H9 (cell line): ENCODE results near the gene VDR. TPM values are rescaled to one million over a fixed set of nuclear protein-coding genes. Genes with fewer than 3 reads are reported as not detected.
A peak's percentile ranks its signal among the peaks of the same experiment; 100 is the strongest.

Experiments
- DNase-seq: peaks from one replicate; pipeline ENCODE4 v3.0.0-alpha.2; 2017
- H2AFZ ChIP-seq: one replicate; pipeline ENCODE4 v1.6.1; 2013; ENCODE audit warnings: mild to moderate bottlenecking, low read length, control low read depth, moderate library complexity
- H2AK5ac ChIP-seq: 2 replicates; pipeline ENCODE4 v1.6.1; 2013; ENCODE audit warnings: low read length, control low read depth, mixed read lengths; ENCODE audit not compliant: insufficient read length
- H2BK120ac ChIP-seq: one replicate; pipeline ENCODE4 v1.6.1; 2013; ENCODE audit warnings: low read depth, mild to moderate bottlenecking, low read length, control low read depth, inconsistent platforms; ENCODE audit not compliant: poor library complexity, severe bottlenecking
- H2BK12ac ChIP-seq: 2 replicates; pipeline ENCODE4 v1.6.1; 2013; ENCODE audit warnings: low read length, control low read depth, mixed read lengths, low read depth; ENCODE audit not compliant: insufficient read length
- H2BK15ac ChIP-seq: 2 replicates; pipeline ENCODE4 v1.6.1; 2013; ENCODE audit warnings: low read depth, low read length, control low read depth
- H2BK20ac ChIP-seq: one replicate; pipeline ENCODE4 v1.6.1; 2013; ENCODE audit warnings: low read depth, mild to moderate bottlenecking, low read length, control low read depth, inconsistent platforms; ENCODE audit not compliant: poor library complexity, severe bottlenecking
- H2BK5ac ChIP-seq: 2 replicates; pipeline ENCODE4 v1.6.1; 2013; ENCODE audit warnings: low read length, control low read depth, mixed read lengths; ENCODE audit not compliant: insufficient read length
- H3K14ac ChIP-seq: 2 replicates; pipeline ENCODE4 v1.6.1; 2013; ENCODE audit warnings: low read length, control low read depth; ENCODE audit not compliant: insufficient read depth
- H3K18ac ChIP-seq: 2 replicates; pipeline ENCODE4 v1.6.1; 2013; ENCODE audit warnings: low read depth, mild to moderate bottlenecking, mixed read lengths, low read length, control low read depth; ENCODE audit not compliant: insufficient read length
- H3K23ac ChIP-seq: 2 replicates; pipeline ENCODE4 v1.6.1; 2013; ENCODE audit warnings: low read length, control low read depth, mixed read lengths, low read depth; ENCODE audit not compliant: insufficient read length
- H3K23me2 ChIP-seq: 2 replicates; pipeline ENCODE4 v1.6.1; 2013; ENCODE audit warnings: low read depth, mild to moderate bottlenecking, mixed read lengths, low read length, control low read depth; ENCODE audit not compliant: insufficient read length, poor library complexity, severe bottlenecking
- H3K27ac ChIP-seq: 2 replicates; pipeline ENCODE4 v1.5.1; 2013; ENCODE audit warnings: low read length, control low read depth, mixed read lengths, low read depth; ENCODE audit not compliant: insufficient read length
- H3K27me3 ChIP-seq: 2 replicates; pipeline ENCODE4 v1.6.1; 2013; ENCODE audit warnings: low read length, control low read depth, inconsistent platforms; ENCODE audit not compliant: insufficient read depth
- H3K4ac ChIP-seq: 2 replicates; pipeline ENCODE4 v1.6.1; 2013; ENCODE audit warnings: low read depth, mild to moderate bottlenecking, control low read depth, inconsistent platforms, low read length, moderate library complexity
- H3K4me1 ChIP-seq: 2 replicates; pipeline ENCODE4 v1.6.1; 2013; ENCODE audit warnings: low read length, control low read depth, inconsistent platforms; ENCODE audit not compliant: insufficient read depth
- H3K4me2 ChIP-seq: 2 replicates; pipeline ENCODE4 v1.6.1; 2013; ENCODE audit warnings: low read length, control low read depth, mixed read lengths; ENCODE audit not compliant: insufficient read length, insufficient read depth
- H3K56ac ChIP-seq: 2 replicates; pipeline ENCODE4 v1.6.1; 2013; ENCODE audit warnings: low read depth, mild to moderate bottlenecking, mixed read lengths, low read length, control low read depth; ENCODE audit not compliant: insufficient read length
- H3K79me1 ChIP-seq: 2 replicates; pipeline ENCODE4 v1.6.1; 2013; ENCODE audit warnings: low read depth, mild to moderate bottlenecking, moderate library complexity, low read length, control low read depth, inconsistent platforms; ENCODE audit not compliant: insufficient read depth, poor library complexity, severe bottlenecking
- H3K79me2 ChIP-seq: 2 replicates; pipeline ENCODE4 v1.6.1; 2013; ENCODE audit warnings: low read length, control low read depth, inconsistent platforms; ENCODE audit not compliant: insufficient read depth
- H3K9ac ChIP-seq: 2 replicates; pipeline ENCODE4 v1.6.1; 2013; ENCODE audit warnings: low read length, control low read depth, mixed read lengths; ENCODE audit not compliant: insufficient read length; ENCODE audit errors: extremely low read depth
- H3K9me3 ChIP-seq: one replicate; pipeline ENCODE4 v1.6.1; 2013; ENCODE audit warnings: low read depth, low read length, inconsistent platforms; ENCODE audit not compliant: control insufficient read depth
- H3T11ph ChIP-seq: one replicate; pipeline ENCODE4 v1.6.1; 2013; ENCODE audit warnings: mild to moderate bottlenecking, low read length, control low read depth, inconsistent platforms
- H4K20me1 ChIP-seq: one replicate; pipeline ENCODE4 v1.6.1; 2013; ENCODE audit not compliant: control insufficient read depth, insufficient read length, insufficient read depth
- H4K5ac ChIP-seq: 2 replicates; pipeline ENCODE4 v1.6.1; 2013; ENCODE audit warnings: low read depth, mild to moderate bottlenecking, mixed read lengths, low read length, control low read depth; ENCODE audit not compliant: insufficient read length
- H4K8ac ChIP-seq: replicated peaks from 2 replicates; pipeline ENCODE4 v1.6.1; 2013; ENCODE audit warnings: low read length, control low read depth, mixed read lengths, low read depth; ENCODE audit not compliant: insufficient read length
- H4K91ac ChIP-seq: 2 replicates; pipeline ENCODE4 v1.6.1; 2013; ENCODE audit warnings: low read depth, mild to moderate bottlenecking, moderate library complexity, mixed read lengths, low read length, control low read depth; ENCODE audit not compliant: insufficient read length
- H3K27ac Mint-ChIP-seq, 3 experiments: 2 replicates in 2 of 3; 3 replicates in 1 of 3; pipeline ENCODE4 v1.8.0; 2020 to 2021; ENCODE audit warnings: mixed read lengths in 3 of 3, mild to moderate bottlenecking in 1 of 3, moderate library complexity in 1 of 3
- H3K27me3 Mint-ChIP-seq: 2 replicates; pipeline ENCODE4 v1.8.0; 2021; ENCODE audit warnings: low read depth, mild to moderate bottlenecking, moderate library complexity, mixed read lengths
- H3K36me3 Mint-ChIP-seq, 3 experiments: 2 replicates in 2 of 3; 3 replicates in 1 of 3; pipeline ENCODE4 v1.8.0; 2020 to 2021; ENCODE audit warnings: low read depth in 3 of 3, mixed read lengths in 3 of 3; ENCODE audit not compliant: insufficient read depth in 1 of 3
- H3K4me1 Mint-ChIP-seq, 2 experiments: 2 replicates each; pipeline ENCODE4 v1.8.0; 2020; ENCODE audit warnings: mixed read lengths in 2 of 2
- H3K4me3 Mint-ChIP-seq, 2 experiments: 2 replicates in 1 of 2; 3 replicates in 1 of 2; pipeline ENCODE4 v1.8.0; 2020 to 2021; ENCODE audit warnings: mild to moderate bottlenecking in 2 of 2, mixed read lengths in 2 of 2, moderate library complexity in 1 of 2
- H3K9me3 Mint-ChIP-seq, 2 experiments: 2 replicates in 1 of 2; 3 replicates in 1 of 2; pipeline ENCODE4 v1.8.0; 2020; ENCODE audit warnings: mild to moderate bottlenecking in 2 of 2, mixed read lengths in 2 of 2, moderate library complexity in 1 of 2
- WGBS: extraction: QIAGEN DNeasy Blood & Tissue Kit; methylation state at CpG from one replicate; pipeline ENCODE4 v1.1.7; 2013; ENCODE audit warnings: missing lambda C conversion rate, low lambda C conversion rate, mixed read lengths; ENCODE audit not compliant: insufficient read length; ENCODE audit errors: extremely low coverage; 5-methylcytosine and 5-hydroxymethylcytosine counted together
- total RNA-seq: library from RNA; stranded (reverse); gene quantifications from 2 replicates; pipeline ENCODE4 v1.2.1, GENCODE V29; 2021
- TF ChIP-seq, protein P1 (sequence below): fragments of 200-600 bp; sonication (generic); conservative IDR thresholded peaks from 3 replicates; pipeline ENCODE4 v1.8.0; 2021; ENCODE audit warnings: antibody characterized with exemption, mild to moderate bottlenecking

Gene VDR
- total RNA-seq, 1 experiment from 2014 or later = 0.61 TPM

DNA sequence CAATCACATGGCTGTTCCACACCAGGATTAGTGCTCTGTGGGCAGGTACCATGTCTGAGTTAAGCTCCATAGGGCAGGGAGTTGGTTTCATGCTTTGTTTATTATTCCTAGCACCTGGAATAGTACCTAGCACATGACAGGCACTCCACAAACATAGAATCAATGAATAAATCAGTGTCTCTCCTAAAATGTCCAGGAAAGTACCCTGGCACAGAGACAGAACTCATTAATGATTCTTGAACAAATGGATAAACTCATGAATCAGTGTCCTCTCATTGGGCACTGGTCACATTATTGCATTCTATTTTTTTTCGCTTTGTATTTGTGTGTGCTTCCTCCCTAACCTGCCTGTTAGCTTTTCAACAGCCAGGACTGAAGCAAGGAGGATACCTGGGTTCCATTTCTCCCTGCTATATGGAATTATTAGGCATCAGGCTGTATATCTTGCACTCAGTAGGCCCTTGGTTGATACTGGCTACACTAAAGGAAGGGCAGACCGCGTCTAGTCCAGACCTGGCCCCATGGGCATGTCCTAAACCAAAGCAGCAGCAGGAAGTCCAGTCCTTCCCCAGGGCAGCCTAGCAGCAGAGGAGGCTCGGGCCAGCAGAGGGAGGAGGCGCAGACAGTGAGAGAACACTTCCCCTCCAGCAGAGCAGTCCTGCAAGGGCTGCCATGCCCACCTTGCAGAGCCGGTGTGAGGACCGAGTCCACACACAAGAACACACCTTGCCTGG lies 103.5 kb downstream of the VDR start:
- Histone ChIP-seq H3K18ac (no peak overlapping the region), H3K23me2 (no peaks in the 10 kb centered on the region), H2AK5ac (no peak overlapping the region), H3K4me2 (no peak overlapping the region), H2BK15ac (no peak overlapping the region), H3T11ph (no peak overlapping the region), H4K20me1 (peaks cover 2% of the 10 kb centered on the region), H3K27me3 (no peaks in the 10 kb centered on the region), H2AFZ (no peak overlapping the region), H4K5ac (no peak overlapping the region), H3K9ac (no peak overlapping the region), H4K91ac (no peak overlapping the region), H2BK12ac (no peak overlapping the region), H2BK5ac (no peak overlapping the region), H3K79me2 (peaks cover 1% of the 10 kb centered on the region; the same call in 1 of the 2 replicates), H2BK20ac (no peak overlapping the region), H3K14ac (no peak overlapping the region), H3K27ac (no peak overlapping the region), H3K4me1 (no peaks in the 10 kb centered on the region; the same call in 1 of the 2 replicates), H3K23ac (no peak overlapping the region), H2BK120ac (no peak overlapping the region), H3K9me3 (no peaks in the 10 kb centered on the region), H3K56ac (no peak overlapping the region), H4K8ac (no peak overlapping the region), H3K4ac (no peak overlapping the region), H3K79me1 (no peaks in the 10 kb centered on the region)
- Mint-ChIP-seq H3K4me3 (no peak overlapping the region), H3K4me1 (peaks cover 30 to 50% of the 10 kb centered on the region in 2 experiments), H3K27ac (peak overlapping the region in 2 of 3 experiments; percentile 43 to 68; a peak in 2 of 7 replicates), H3K27me3 (no peaks in the 10 kb centered on the region), H3K9me3 (no peaks in the 10 kb centered on the region; a peak in 1 of 5 replicates), H3K36me3 (peaks cover 6 to 28% (median 24%) of the 10 kb centered on the region in 3 experiments; a peak in 6 of 7 replicates)
- no peak for DNase-seq
- WGBS = no CpG with 5 or more reads among the region's 7 CpGs
- TF ChIP-seq, protein P1, sequence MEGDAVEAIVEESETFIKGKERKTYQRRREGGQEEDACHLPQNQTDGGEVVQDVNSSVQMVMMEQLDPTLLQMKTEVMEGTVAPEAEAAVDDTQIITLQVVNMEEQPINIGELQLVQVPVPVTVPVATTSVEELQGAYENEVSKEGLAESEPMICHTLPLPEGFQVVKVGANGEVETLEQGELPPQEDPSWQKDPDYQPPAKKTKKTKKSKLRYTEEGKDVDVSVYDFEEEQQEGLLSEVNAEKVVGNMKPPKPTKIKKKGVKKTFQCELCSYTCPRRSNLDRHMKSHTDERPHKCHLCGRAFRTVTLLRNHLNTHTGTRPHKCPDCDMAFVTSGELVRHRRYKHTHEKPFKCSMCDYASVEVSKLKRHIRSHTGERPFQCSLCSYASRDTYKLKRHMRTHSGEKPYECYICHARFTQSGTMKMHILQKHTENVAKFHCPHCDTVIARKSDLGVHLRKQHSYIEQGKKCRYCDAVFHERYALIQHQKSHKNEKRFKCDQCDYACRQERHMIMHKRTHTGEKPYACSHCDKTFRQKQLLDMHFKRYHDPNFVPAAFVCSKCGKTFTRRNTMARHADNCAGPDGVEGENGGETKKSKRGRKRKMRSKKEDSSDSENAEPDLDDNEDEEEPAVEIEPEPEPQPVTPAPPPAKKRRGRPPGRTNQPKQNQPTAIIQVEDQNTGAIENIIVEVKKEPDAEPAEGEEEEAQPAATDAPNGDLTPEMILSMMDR = no peak
